ENCODE measurements around the gene GPR146. TPM values are rescaled to one million over a fixed set of nuclear protein-coding genes. Genes with fewer than 3 reads are reported as not detected.

GPR146 gene
- 12.0 and 37.5 TPM in 2 replicates for total RNA-seq

DNA sequence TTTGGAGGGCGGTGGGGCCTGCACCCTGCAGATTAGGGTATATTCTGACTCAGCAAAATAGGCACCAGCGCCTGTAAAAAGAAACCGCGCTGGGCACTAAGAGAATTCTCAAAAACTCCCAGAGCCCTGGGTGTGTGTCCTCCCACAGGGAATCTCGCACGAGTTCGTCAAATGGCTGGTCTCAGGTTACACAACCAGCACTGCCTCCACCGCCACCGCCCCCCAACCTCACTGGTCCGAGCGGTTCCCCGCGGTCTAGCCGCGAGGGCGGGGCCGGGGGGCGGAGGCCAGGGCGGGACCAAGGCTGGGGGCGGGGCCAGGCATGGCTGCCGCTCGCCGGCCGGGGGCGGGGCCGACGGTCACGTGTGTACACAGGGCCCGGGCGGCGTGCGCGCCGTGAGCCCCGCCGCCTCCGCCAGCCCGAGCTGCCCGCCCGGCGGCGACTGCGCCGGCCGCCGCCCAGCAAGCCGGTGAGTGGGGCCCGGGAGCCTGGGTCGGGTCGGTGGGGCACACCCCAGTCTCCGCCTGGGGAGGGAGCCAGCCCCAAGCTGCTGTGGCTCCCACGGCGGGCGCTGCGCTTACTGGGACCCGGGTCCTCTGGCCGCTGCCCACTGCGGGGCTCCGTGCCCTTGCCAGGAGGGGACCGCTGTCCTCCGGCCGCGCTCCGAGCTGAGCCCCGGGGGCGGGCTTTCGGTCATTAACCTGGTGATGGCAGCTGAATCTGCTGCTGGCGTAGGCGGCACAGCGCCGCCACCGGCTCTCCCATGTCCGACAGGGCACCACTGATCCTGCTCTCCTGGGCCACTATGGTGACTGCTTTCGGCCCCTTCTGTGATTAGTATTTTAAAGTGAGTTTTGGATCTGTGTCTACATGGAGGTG is at the start of gene GPR146:
TSS of gene GPR146 (plus strand) at position 358 of the 880 bp plus-strand sequence. CDS start 12,970 bp downstream, outside the sequence.

GRCh38 chr7:1087952-1088920 is 43.9 kb downstream of the GPR146 start, which contains the start of gene GPER1:
Gene GPER1 (plus strand): TSS chr7:1088113. CDS start chr7:1091729, 3,616 bp downstream.

Other genes starting within 250 kb of the GPR146 start
- 96.5 and 148 TPM in 2 replicates for gene SUN1, start 212.1 kb upstream of the GPR146 start, total RNA-seq
- gene GET4, start 168.0 kb upstream of the GPR146 start, total RNA-seq = 31.0 and 33.1 TPM in 2 replicates
- 0.91 and 1.6 TPM in 2 replicates for gene ADAP1, start 89.9 kb upstream of the GPR146 start, total RNA-seq
- gene COX19, start 69.0 kb upstream of the GPR146 start, total RNA-seq = 8.4 and 9.1 TPM in 2 replicates
- not detected in 2 replicates for gene CYP2W1, start 61.4 kb upstream of the GPR146 start, total RNA-seq
- gene GPER1, start 43.6 kb downstream of the GPR146 start, total RNA-seq = 0.32 TPM in 1 of 2 replicates, not detected in the other
- 7.8 and 11.0 TPM in 2 replicates for gene ZFAND2A, start 115.7 kb downstream of the GPR146 start, total RNA-seq
- not detected in 2 replicates for gene UNCX, start 188.3 kb downstream of the GPR146 start, total RNA-seq